Keratinocyte (primary cell): ENCODE measurements around the gene GAB2. TPM values are rescaled to one million over a fixed set of nuclear protein-coding genes. Genes with fewer than 3 reads are reported as not detected.

Experiments
- DNase-seq: peaks from one replicate; pipeline ENCODE4 v3.0.0-alpha.2; 2011; ENCODE audit warnings: low read depth, missing footprints, low spot score
- FAIRE-seq: peaks from 2 replicates; lab custom pipeline; 2011; peaks lifted over from hg19 to GRCh38; lab: Jason Lieb, UNC
- H2AFZ ChIP-seq: 2 replicates; pipeline ENCODE4 v1.6.0; 2012; ENCODE audit warnings: low read length, control low read depth, inconsistent platforms; ENCODE audit not compliant: control insufficient read depth
- H3K27ac ChIP-seq: 2 replicates; pipeline ENCODE4 v1.5.1; 2011; ENCODE audit warnings: low read length; ENCODE audit not compliant: control insufficient read depth, insufficient read depth
- H3K27me3 ChIP-seq: 3 replicates; pipeline ENCODE4 v1.6.0; 2011; ENCODE audit warnings: low read length; ENCODE audit not compliant: control insufficient read depth, insufficient read depth; ENCODE audit errors: extremely low read depth
- H3K36me3 ChIP-seq, 2 experiments: 2 replicates in 1 of 2; 3 replicates in 1 of 2; pipeline ENCODE4 v1.5.1; 2011; ENCODE audit warnings: low read length in 2 of 2, mild to moderate bottlenecking in 1 of 2; ENCODE audit not compliant: control insufficient read depth in 2 of 2, insufficient read depth in 2 of 2; ENCODE audit errors: extremely low read depth in 1 of 2
- H3K4me1 ChIP-seq: 3 replicates; pipeline ENCODE4 v1.5.1; 2011; ENCODE audit warnings: low read length; ENCODE audit not compliant: control insufficient read depth, insufficient read depth; ENCODE audit errors: extremely low read depth
- H3K4me2 ChIP-seq: 3 replicates; pipeline ENCODE4 v1.6.0; 2011; ENCODE audit warnings: low read depth, low read length; ENCODE audit not compliant: control insufficient read depth, insufficient read depth; ENCODE audit errors: extremely low read depth
- H3K4me3 ChIP-seq, 3 experiments: fragments of 200-600 bp in 1 of 3; sonication (generic) in 1 of 3; 2 replicates in 2 of 3; 3 replicates in 1 of 3; pipeline ENCODE4 v1.5.1; 2011 to 2016; ENCODE audit warnings: low read length in 3 of 3, mild to moderate bottlenecking in 3 of 3, control low read depth in 2 of 3, inconsistent platforms in 1 of 3, low read depth in 1 of 3, mixed read lengths in 1 of 3, mixed run types in 1 of 3, moderate library complexity in 1 of 3; ENCODE audit not compliant: control insufficient read depth in 2 of 3, insufficient read depth in 2 of 3; ENCODE audit errors: extremely low read depth in 1 of 3
- H3K79me2 ChIP-seq: 2 replicates; pipeline ENCODE4 v1.6.0; 2012; ENCODE audit warnings: low read length; ENCODE audit not compliant: control insufficient read depth, insufficient read depth
- H3K9ac ChIP-seq: 3 replicates; pipeline ENCODE4 v1.6.0; 2011; ENCODE audit warnings: low read length; ENCODE audit not compliant: control insufficient read depth, insufficient read depth; ENCODE audit errors: extremely low read depth
- H3K9me1 ChIP-seq: 3 replicates; pipeline ENCODE4 v1.6.0; 2011; ENCODE audit warnings: low read length; ENCODE audit not compliant: control insufficient read depth, insufficient read depth; ENCODE audit errors: extremely low read depth
- H3K9me3 ChIP-seq: 2 replicates; pipeline ENCODE4 v1.5.1; 2012; ENCODE audit warnings: low read depth, low read length; ENCODE audit not compliant: control insufficient read depth
- H4K20me1 ChIP-seq: 3 replicates; pipeline ENCODE4 v1.6.0; 2011; ENCODE audit warnings: low read length; ENCODE audit not compliant: control insufficient read depth, insufficient read depth; ENCODE audit errors: extremely low read depth
- CTCF ChIP-seq, 3 experiments: IDR thresholded peaks in 1 of 3; conservative IDR thresholded peaks in 1 of 3; optimal IDR thresholded peaks in 1 of 3; 2 replicates in 2 of 3; 3 replicates in 1 of 3; pipeline versions ENCODE3 to v1.5.1; 2011; ENCODE audit warnings: low read length in 3 of 3, mild to moderate bottlenecking in 3 of 3, moderate library complexity in 2 of 3, control low read depth in 1 of 3, inconsistent platforms in 1 of 3; ENCODE audit not compliant: insufficient read depth in 2 of 3; ENCODE audit errors: extremely low read depth in 1 of 3
- EZH2 ChIP-seq: IDR thresholded peaks from one replicate; pipeline ENCODE4 v1.6.1; 2012; ENCODE audit warnings: inconsistent platforms, mild to moderate bottlenecking, low read length, moderate library complexity
- dilution Hi-C: fragments of 300-500 bp; cut with MboI; formaldehyde crosslinking; loops from one replicate; pipeline ENCODE4 v1.7.0; 2020; ENCODE audit warnings: low sequenced_read_pairs; ENCODE audit not compliant: extremely low pct_ligation_motif_present
- polyA plus RNA-seq, 5 experiments: library from polyadenylated mRNA; depleted of rRNA in 3 of 5; stranded (reverse) in 3 of 5; stranded (forward) in 1 of 5; unstranded in 1 of 5; fragments of >200 nt; gene quantifications; 1 replicate in 1 of 5; 2 replicates in 3 of 5; 3 replicates in 1 of 5; pipeline versions ENCODE4 v1.2.1 to v1.2.3, GENCODE V29; 2011 to 2012; ENCODE audit warnings: missing spikeins in 2 of 5, low read depth in 1 of 5, low replicate concordance in 1 of 5

Gene GAB2
- polyA plus RNA-seq, 1 donor (not counting 4 experiments of a cell fraction or from before 2014, with no cell fraction given): 0.68 TPM

DNA sequence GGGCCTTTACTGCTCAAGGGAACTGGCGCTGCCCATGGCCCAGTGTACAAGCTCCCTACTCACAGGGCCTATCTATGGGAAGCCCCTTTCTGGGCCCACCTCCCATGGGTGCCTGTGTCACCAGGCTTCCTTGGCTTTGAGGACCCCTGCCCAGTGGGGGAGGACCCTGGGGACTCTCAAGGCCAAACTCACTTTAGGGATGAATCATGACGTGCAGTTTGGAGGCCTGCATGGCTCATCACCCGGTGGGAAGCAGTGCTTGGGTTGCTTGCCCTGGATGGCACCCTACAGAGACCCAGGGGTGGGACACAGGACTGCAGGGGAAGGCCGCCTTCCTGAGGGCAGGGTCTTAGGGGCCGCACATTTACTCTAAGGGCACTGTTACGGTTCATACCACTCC lies 245.7 kb downstream of the GAB2 start:
- Histone ChIP-seq H3K9ac (no peak overlapping the region), H3K36me3 (peaks cover 4 to 16% of the 10 kb centered on the region in 2 experiments), H3K9me1 (no peaks in the 10 kb centered on the region), H3K79me2 (no peaks in the 10 kb centered on the region), H3K4me2 (no peak overlapping the region), H3K4me1 (no peaks in the 10 kb centered on the region), H3K27ac (no peak overlapping the region), H3K4me3 (no peak overlapping the region), H2AFZ (no peak overlapping the region), H3K9me3 (no peaks in the 10 kb centered on the region), H3K27me3 (no peaks in the 10 kb centered on the region), H4K20me1 (no peaks in the 10 kb centered on the region)
- no peak for TF ChIP-seq EZH2
- no peak for TF ChIP-seq CTCF (optimal IDR thresholded peaks at IDR 0.05 in 1 of 3, IDR thresholded peaks at IDR 0.05 in 1 of 3, conservative IDR thresholded peaks at IDR 0.05 in 1 of 3; ENCODE audit: extremely low read depth in 1 of 3, insufficient read depth in 2 of 3, low read length in 3 of 3)
- DNase-seq (no peak), FAIRE-seq (no peak)
- dilution Hi-C loops: no loop called here

- Histone ChIP-seq H4K20me1 (no peaks in the 10 kb centered on the region), H2AFZ (no peak overlapping the region), H3K9me3 (no peaks in the 10 kb centered on the region), H3K4me3 (no peak overlapping the region), H3K4me1 (no peaks in the 10 kb centered on the region), H3K4me2 (no peak overlapping the region), H3K27ac (no peak overlapping the region), H3K9ac (no peak overlapping the region), H3K36me3 (peaks cover 4 to 7% of the 10 kb centered on the region in 2 experiments), H3K27me3 (no peaks in the 10 kb centered on the region), H3K79me2 (no peaks in the 10 kb centered on the region), H3K9me1 (no peaks in the 10 kb centered on the region)
- FAIRE-seq (no peak), DNase-seq (no peak)
- dilution Hi-C loops: no loop called here
- TF ChIP-seq CTCF (optimal IDR thresholded peaks at IDR 0.05 in 1 of 3, IDR thresholded peaks at IDR 0.05 in 1 of 3, conservative IDR thresholded peaks at IDR 0.05 in 1 of 3; ENCODE audit: extremely low read depth in 1 of 3, insufficient read depth in 2 of 3, low read length in 3 of 3) (no peak), EZH2 (no peak)
Observed at GRCh38 chr11:78170874-78171549, 246.6 kb downstream of the GAB2 start.
